Endothelial cell of umbilical vein (primary cell): Measurements from ENCODE around the gene HBA2. TPM values are rescaled to one million over a fixed set of nuclear protein-coding genes. Genes with fewer than 3 reads are reported as not detected.

ENCODE experiments used
- BruUV-seq: library from RNA; stranded (reverse); fragments of 400-500 nt; replicated peaks from 2 replicates; lab custom pipeline; 2021; lab: Mats Ljungman, UMichigan
- CTCF ChIA-PET: fragments of 300-600, 350-600 bp; sonication (Branson Sonifier 250); formaldehyde crosslinking; loops from one replicate; lab custom pipeline; 2021; ENCODE audit warnings: antibody characterized with exemption, inconsistent platforms; lab: Charles Lee
- POLR2A ChIA-PET: fragments of 300-600, 350-600 bp; sonication (Branson Sonifier 250); formaldehyde crosslinking; loops from one replicate; lab custom pipeline; 2021; ENCODE audit warnings: antibody characterized with exemption, inconsistent platforms; lab: Charles Lee
- DNase-seq: peaks from one replicate; pipeline ENCODE4 v3.0.0-alpha.2; 2011; ENCODE audit warnings: low read depth, low spot score
- FAIRE-seq: peaks from 2 replicates; lab custom pipeline; 2011; peaks lifted over from hg19 to GRCh38; lab: Jason Lieb, UNC
- H2AFZ ChIP-seq: 2 replicates; pipeline ENCODE4 v1.6.0; 2012; ENCODE audit warnings: low read depth, low read length, control low read depth, inconsistent platforms
- H3K27ac ChIP-seq: 2 replicates; pipeline ENCODE4 v1.5.1; 2011; ENCODE audit warnings: low read depth, mild to moderate bottlenecking, control low read depth, low read length, moderate library complexity; ENCODE audit not compliant: insufficient read depth
- H3K27me3 ChIP-seq, 2 experiments: 2 replicates each; pipeline versions ENCODE4 v1.6.0 to v1.6.1; 2011; ENCODE audit warnings: low read length in 2 of 2, mixed read lengths in 1 of 2; ENCODE audit not compliant: control insufficient read depth in 2 of 2, insufficient read depth in 2 of 2
- H3K36me3 ChIP-seq, 2 experiments: 2 replicates in 1 of 2; 3 replicates in 1 of 2; pipeline ENCODE4 v1.5.1; 2011; ENCODE audit warnings: low read length in 2 of 2, mild to moderate bottlenecking in 1 of 2, moderate library complexity in 1 of 2; ENCODE audit not compliant: control insufficient read depth in 2 of 2, insufficient read depth in 2 of 2; ENCODE audit errors: extremely low read depth in 1 of 2
- H3K4me1 ChIP-seq: 3 replicates; pipeline ENCODE4 v1.5.1; 2011; ENCODE audit warnings: mild to moderate bottlenecking, low read length; ENCODE audit not compliant: control insufficient read depth, insufficient read depth; ENCODE audit errors: extremely low read depth
- H3K4me2 ChIP-seq: 2 replicates; pipeline ENCODE4 v1.6.1; 2011; ENCODE audit warnings: low read length, control low read depth, mixed read lengths; ENCODE audit not compliant: insufficient read depth
- H3K4me3 ChIP-seq, 3 experiments: fragments of 200-600 bp in 1 of 3; sonication (generic), shearing (Covaris generic) in 1 of 3; replicated peaks in 1 of 3; 2 replicates each; pipeline ENCODE4 v1.5.1; 2011 to 2016; ENCODE audit warnings: control low read depth in 3 of 3, low read length in 3 of 3, mild to moderate bottlenecking in 2 of 3, inconsistent platforms in 1 of 3, low read depth in 1 of 3, moderate library complexity in 1 of 3; ENCODE audit not compliant: insufficient read depth in 1 of 3
- H3K79me2 ChIP-seq: 2 replicates; pipeline ENCODE4 v1.6.0; 2012; ENCODE audit warnings: low read length, inconsistent platforms; ENCODE audit not compliant: control insufficient read depth, insufficient read depth
- H3K9ac ChIP-seq: replicated peaks from 2 replicates; pipeline ENCODE3; 2011; ENCODE audit warnings: low read length, control low read depth; ENCODE audit not compliant: insufficient read depth; ENCODE audit errors: extremely low read depth
- H3K9me1 ChIP-seq: replicated peaks from 3 replicates; pipeline ENCODE4 v1.6.0; 2011; ENCODE audit warnings: mild to moderate bottlenecking, low read length; ENCODE audit not compliant: control insufficient read depth, insufficient read depth; ENCODE audit errors: extremely low read depth
- H3K9me3 ChIP-seq: replicated peaks from 2 replicates; pipeline ENCODE4 v1.5.1; 2012; ENCODE audit warnings: low read length, inconsistent platforms; ENCODE audit not compliant: control insufficient read depth, insufficient read depth
- H4K20me1 ChIP-seq: replicated peaks from 2 replicates; pipeline ENCODE3; 2011; ENCODE audit warnings: mild to moderate bottlenecking, low read length; ENCODE audit not compliant: control insufficient read depth, insufficient read depth; ENCODE audit errors: extremely low read depth
- FOS ChIP-seq: IDR thresholded peaks from 2 replicates; pipeline ENCODE4 v1.6.1; 2011; ENCODE audit warnings: mild to moderate bottlenecking, low read length, moderate library complexity, borderline replicate concordance; ENCODE audit not compliant: insufficient read depth
- GATA2 ChIP-seq: IDR thresholded peaks from 2 replicates; pipeline ENCODE4 v1.7.0; 2011; ENCODE audit warnings: low read depth, mild to moderate bottlenecking, moderate library complexity, mixed read lengths, low read length; ENCODE audit not compliant: insufficient read length, insufficient read depth
- MYC ChIP-seq: IDR thresholded peaks from one replicate; pipeline ENCODE4 v1.6.1; 2011; ENCODE audit warnings: mild to moderate bottlenecking, low read depth, low read length
- POLR2A ChIP-seq: IDR thresholded peaks from 2 replicates; pipeline ENCODE4 v1.6.1; 2012; ENCODE audit warnings: low read depth, mild to moderate bottlenecking, control low read depth, low read length
- dilution Hi-C: fragments of 300-500 bp; cut with MboI; formaldehyde crosslinking; loops from one replicate; pipeline ENCODE4 v1.15.0; 2019; ENCODE audit warnings: low sequenced_read_pairs; ENCODE audit not compliant: extremely low pct_ligation_motif_present
- intact Hi-C: fragments of 100-400 bp; cut with micrococcal nuclease; formaldehyde crosslinking; loops from one replicate; pipeline ENCODE4 v1.10.0; 2022
- polyA plus RNA-seq, 4 experiments: library from polyadenylated mRNA; depleted of rRNA in 3 of 4; stranded (reverse) in 3 of 4; unstranded in 1 of 4; fragments of >200 nt; gene quantifications; 2 replicates each; pipeline versions ENCODE4 v1.2.1 to v1.2.3, GENCODE V29; 2011 to 2012; ENCODE audit warnings: missing spikeins in 1 of 4
- total RNA-seq: library from RNA; stranded (reverse); gene quantifications from 2 replicates; pipeline ENCODE4 v1.2.3, GENCODE V29; 2021
- TF ChIP-seq, protein P1 (sequence below), 2 donors: IDR thresholded peaks; 1 replicate in 1 of 2; 2 replicates in 1 of 2; pipeline ENCODE4 v1.5.1; 2011; ENCODE audit warnings: low read length in 2 of 2, mild to moderate bottlenecking in 2 of 2, moderate library complexity in 2 of 2, control low read depth in 1 of 2, inconsistent platforms in 1 of 2, low read depth in 1 of 2; ENCODE audit not compliant: insufficient read depth in 1 of 2; ENCODE audit errors: extremely low read depth in 1 of 2

Gene HBA2
- total and polyA plus RNA-seq, 2 donors (not counting 3 experiments of a cell fraction or from before 2014, with no cell fraction given) = not detected

DNA sequence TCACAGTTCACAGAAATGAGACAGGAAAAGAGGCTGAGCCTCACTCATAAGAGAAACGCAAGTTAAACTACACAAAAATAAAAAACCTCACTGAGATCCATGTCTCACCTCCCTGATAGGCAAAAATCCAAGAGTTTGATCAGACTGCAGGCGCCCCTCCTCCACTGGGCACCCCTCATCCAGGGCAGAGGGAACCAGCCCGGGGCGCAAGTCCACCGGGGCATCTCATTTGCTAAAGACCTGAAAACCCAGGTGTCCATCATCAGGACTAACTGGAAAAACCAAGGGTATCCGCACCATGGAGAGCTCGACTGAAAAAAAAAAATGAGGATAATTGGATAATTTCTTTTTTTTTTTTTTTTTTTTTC, 17.7 kb upstream of the HBA2 start:
- dilution Hi-C loops = no loop called here
- TF ChIP-seq, protein P1, sequence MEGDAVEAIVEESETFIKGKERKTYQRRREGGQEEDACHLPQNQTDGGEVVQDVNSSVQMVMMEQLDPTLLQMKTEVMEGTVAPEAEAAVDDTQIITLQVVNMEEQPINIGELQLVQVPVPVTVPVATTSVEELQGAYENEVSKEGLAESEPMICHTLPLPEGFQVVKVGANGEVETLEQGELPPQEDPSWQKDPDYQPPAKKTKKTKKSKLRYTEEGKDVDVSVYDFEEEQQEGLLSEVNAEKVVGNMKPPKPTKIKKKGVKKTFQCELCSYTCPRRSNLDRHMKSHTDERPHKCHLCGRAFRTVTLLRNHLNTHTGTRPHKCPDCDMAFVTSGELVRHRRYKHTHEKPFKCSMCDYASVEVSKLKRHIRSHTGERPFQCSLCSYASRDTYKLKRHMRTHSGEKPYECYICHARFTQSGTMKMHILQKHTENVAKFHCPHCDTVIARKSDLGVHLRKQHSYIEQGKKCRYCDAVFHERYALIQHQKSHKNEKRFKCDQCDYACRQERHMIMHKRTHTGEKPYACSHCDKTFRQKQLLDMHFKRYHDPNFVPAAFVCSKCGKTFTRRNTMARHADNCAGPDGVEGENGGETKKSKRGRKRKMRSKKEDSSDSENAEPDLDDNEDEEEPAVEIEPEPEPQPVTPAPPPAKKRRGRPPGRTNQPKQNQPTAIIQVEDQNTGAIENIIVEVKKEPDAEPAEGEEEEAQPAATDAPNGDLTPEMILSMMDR (IDR thresholded peaks at IDR 0.05; ENCODE audit: extremely low read depth in 1 of 2, insufficient read depth in 1 of 2, low read depth in 1 of 2, low read length in 2 of 2) = no peak
- TF ChIP-seq GATA2 (no peak), FOS (no peak), POLR2A (no peak), MYC (no peak)
- Histone ChIP-seq H3K79me2 (no peaks in the 10 kb centered on the region), H3K4me1 (peaks cover 9% of the 10 kb centered on the region), H3K9me1 (no peaks in the 10 kb centered on the region), H3K4me3 (no peak overlapping the region), H4K20me1 (no peaks in the 10 kb centered on the region), H2AFZ (peak overlapping the region; percentile 98), H3K36me3 (no peaks in the 10 kb centered on the region), H3K27ac (no peak overlapping the region), H3K27me3 (peaks cover 6 to 12% of the 10 kb centered on the region in 2 experiments), H3K9ac (no peak overlapping the region), H3K9me3 (no peaks in the 10 kb centered on the region), H3K4me2 (peak overlapping the region; percentile 88)
- DNase-seq (no peak), FAIRE-seq (no peak)
- BruUV-seq = no TSS peak
- intact Hi-C loops = no loop called here
- ChIA-PET POLR2A (no interaction called here), CTCF (interaction anchor here (1.3 to 1.5 kb wide), 2 partner anchors 25 to 58 kb away, joined by 4 read pairs; partner anchors contain the start of gene HBQ1)
